Adrenal gland (tissue), 12 donors: ENCODE results near the gene MT1X. TPM values are rescaled to one million over a fixed set of nuclear protein-coding genes. Genes with fewer than 3 reads are reported as not detected.
A peak's percentile ranks its signal among the peaks of the same experiment; 100 is the strongest.

Source experiments
- DNase-seq, 7 donors: peaks; one replicate each; pipeline ENCODE4 v3.0.0-alpha.2; 2019 to 2020
- H3K27ac ChIP-seq, 5 donors: fragments of 200-600 bp; sonication (generic) in 4 of 5; 1 replicate in 3 of 5; 2 replicates in 2 of 5; pipeline versions ENCODE4 v1.5.1 to v1.8.0; 2016 to 2020; ENCODE audit warnings: mild to moderate bottlenecking in 1 of 5
- H3K27me3 ChIP-seq: fragments of 200-600 bp; 2 replicates; pipeline ENCODE4 v1.8.0; 2021
- H3K36me3 ChIP-seq, 2 donors: fragments of 200-600 bp; replicated peaks in 1 of 2; 1 replicate in 1 of 2; 2 replicates in 1 of 2; pipeline versions ENCODE4 v1.5.1 to v1.8.0; 2018 to 2022
- H3K4me1 ChIP-seq, 2 donors: fragments of 200-600 bp; replicated peaks in 1 of 2; 1 replicate in 1 of 2; 2 replicates in 1 of 2; pipeline versions ENCODE4 v1.5.1 to v1.8.0; 2018 to 2021
- H3K4me3 ChIP-seq, 4 donors: fragments of 200-600 bp; sonication (generic) in 3 of 4; one replicate each; pipeline ENCODE4 v1.5.1; 2016 to 2018
- H3K9me3 ChIP-seq, 3 donors: fragments of 200-600 bp; sonication (generic) in 1 of 3; replicated peaks in 1 of 3; 1 replicate in 2 of 3; 2 replicates in 1 of 3; pipeline versions ENCODE4 v1.5.1 to v1.8.0; 2016 to 2021
- POLR2A ChIP-seq, 2 donors: fragments of 450-650 bp; IDR thresholded peaks; one replicate each; pipeline ENCODE4 v1.6.1; 2017; ENCODE audit warnings: antibody characterized with exemption in 2 of 2, mild to moderate bottlenecking in 2 of 2, moderate library complexity in 1 of 2
- WGBS, 4 donors: extraction: QIAGEN DNeasy Blood & Tissue Kit in 2 of 4; methylation state at CpG; one replicate each; pipeline versions ENCODE4 v1.1.5 to v1.1.7; 2013 to 2017; 5-methylcytosine and 5-hydroxymethylcytosine counted together
- intact Hi-C, 2 donors: fragments of 100-400 bp; cut with DNase I; formaldehyde crosslinking; loops; one replicate each; pipeline versions ENCODE4 v1.14.1 to v1.15.0; 2022 to 2023
- polyA plus RNA-seq, 3 donors: library from polyadenylated mRNA; stranded (reverse); fragments of 200-250 nt in 2 of 3; fragments of 350-450 nt in 1 of 3; fragmentation: Illumina TruSeq in 1 of 3; extraction: RNeasy Lipid Tissue Mini Kit (QIAGEN cat#74804) in 1 of 3; gene quantifications; one replicate each; pipeline ENCODE4 v1.2.3, GENCODE V29; 2013 to 2014
- total RNA-seq, 9 donors: library from RNA; depleted of rRNA in 4 of 9; stranded (reverse); fragments of >200 nt in 4 of 9; fragments of 120-200 nt in 1 of 9; fragmentation: NEBNext Ultra II Directional in 1 of 9; extraction: Animal tissue kit (Norgen Biotek cat#: 25700) in 1 of 9; gene quantifications; one replicate each; pipeline versions ENCODE4 v1.1.0 to v1.2.4, GENCODE V29; 2013 to 2023
- TF ChIP-seq, protein P1 (sequence below), 6 experiments: fragments of 450-650 bp in 4 of 6; fragments of 200-600 bp in 2 of 6; sonication (generic) in 1 of 6; IDR thresholded peaks; 1 replicate in 5 of 6; 2 replicates in 1 of 6; pipeline versions ENCODE4 v1.5.1 to v1.8.0; 2016 to 2021; ENCODE audit warnings: antibody characterized with exemption in 6 of 6, mild to moderate bottlenecking in 2 of 6, moderate library complexity in 1 of 6
- donor health status: healthy with polysubstance abuse.
- donor health status: Bipolar disorder and iron deficiency.
- donor health status: DM: yes; HTN: yes; CAD: no.
- donor health status: DM: no; HTN: no; CAD: no.
- donor health status: DM: no; HTN: no; CAD: no.
- donor health status: DM: yes; HTN: yes; CAD: no.

Gene MT1X
- total and polyA plus RNA-seq, 12 donors = 29.4 to 438 (median 99.1) TPM

DNA sequence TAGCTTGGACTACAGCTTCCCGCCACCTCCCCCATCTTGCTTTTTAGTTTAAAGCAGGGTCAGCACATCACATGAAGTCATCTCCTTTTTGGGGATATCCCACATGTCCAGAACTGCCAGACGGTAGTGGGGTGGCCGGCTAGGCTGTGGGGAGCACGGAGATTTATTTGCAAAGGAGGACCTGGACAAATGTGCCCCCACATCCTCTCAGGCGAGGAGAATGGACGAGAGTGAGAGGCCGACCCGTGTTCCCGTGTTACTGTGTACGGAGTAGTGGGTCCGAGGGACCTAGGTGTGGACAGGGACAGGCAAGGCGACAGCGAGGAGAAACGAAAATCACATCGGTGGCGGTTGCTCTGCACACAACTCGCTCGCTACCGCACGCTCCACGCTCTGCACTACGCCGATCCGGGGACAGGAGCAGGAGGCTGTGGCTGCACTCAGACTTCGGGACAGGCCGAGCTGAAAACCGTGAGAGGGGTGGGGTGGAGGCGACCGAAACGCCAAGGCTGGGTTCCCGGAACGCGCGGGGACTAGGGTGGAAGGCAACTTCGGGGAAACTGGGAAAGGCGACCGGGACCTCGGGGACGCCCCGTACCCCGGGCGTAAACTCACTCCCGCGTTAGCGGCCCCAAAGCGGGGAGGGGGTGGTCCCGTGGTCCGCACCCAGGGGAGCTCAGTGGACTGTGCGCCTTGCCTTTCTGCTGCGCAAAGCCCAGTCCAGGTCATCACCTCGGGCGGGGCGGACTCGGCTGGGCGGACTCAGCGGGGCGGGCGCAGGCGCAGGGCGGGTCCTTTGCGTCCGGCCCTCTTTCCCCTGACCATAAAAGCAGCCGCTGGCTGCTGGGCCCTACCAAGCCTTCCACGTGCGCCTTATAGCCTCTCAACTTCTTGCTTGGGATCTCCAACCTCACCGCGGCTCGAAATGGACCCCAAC is 44.2 kb upstream of the MT1X start, which contains the start of gene MT1A:
TSS of gene MT1A (plus strand) at position 853 of the 937 bp plus-strand sequence. CDS start at position 926, 73 bp downstream.
- peak; percentile 32 to 40 for TF ChIP-seq POLR2A (IDR thresholded peaks at IDR 0.05)
- TF ChIP-seq, protein P1, sequence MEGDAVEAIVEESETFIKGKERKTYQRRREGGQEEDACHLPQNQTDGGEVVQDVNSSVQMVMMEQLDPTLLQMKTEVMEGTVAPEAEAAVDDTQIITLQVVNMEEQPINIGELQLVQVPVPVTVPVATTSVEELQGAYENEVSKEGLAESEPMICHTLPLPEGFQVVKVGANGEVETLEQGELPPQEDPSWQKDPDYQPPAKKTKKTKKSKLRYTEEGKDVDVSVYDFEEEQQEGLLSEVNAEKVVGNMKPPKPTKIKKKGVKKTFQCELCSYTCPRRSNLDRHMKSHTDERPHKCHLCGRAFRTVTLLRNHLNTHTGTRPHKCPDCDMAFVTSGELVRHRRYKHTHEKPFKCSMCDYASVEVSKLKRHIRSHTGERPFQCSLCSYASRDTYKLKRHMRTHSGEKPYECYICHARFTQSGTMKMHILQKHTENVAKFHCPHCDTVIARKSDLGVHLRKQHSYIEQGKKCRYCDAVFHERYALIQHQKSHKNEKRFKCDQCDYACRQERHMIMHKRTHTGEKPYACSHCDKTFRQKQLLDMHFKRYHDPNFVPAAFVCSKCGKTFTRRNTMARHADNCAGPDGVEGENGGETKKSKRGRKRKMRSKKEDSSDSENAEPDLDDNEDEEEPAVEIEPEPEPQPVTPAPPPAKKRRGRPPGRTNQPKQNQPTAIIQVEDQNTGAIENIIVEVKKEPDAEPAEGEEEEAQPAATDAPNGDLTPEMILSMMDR (IDR thresholded peaks at IDR 0.05) = no peak
- peak; percentile 56 to 81 (median 78) for DNase-seq
- no peaks in the 10 kb centered on the region for H3K9me3 ChIP-seq
- 22 to 48% (median 31%) methylated on average over 24 to 68 of the region's 68 CpGs for WGBS, 4 donors
- no peaks in the 10 kb centered on the region for H3K36me3 ChIP-seq
- peaks cover 7% of the 10 kb centered on the region for H3K27me3 ChIP-seq
- intact Hi-C loops = no loop called here
- H3K4me1 ChIP-seq = peaks cover 0 to 11% of the 10 kb centered on the region in 2 donors
- peak within 1 kb of the TSS in 1 of 4 donors; percentile 59 for H3K4me3 ChIP-seq
- H3K27ac ChIP-seq = peak within 1 kb of the TSS in 1 of 5 donors; percentile 76

DNA sequence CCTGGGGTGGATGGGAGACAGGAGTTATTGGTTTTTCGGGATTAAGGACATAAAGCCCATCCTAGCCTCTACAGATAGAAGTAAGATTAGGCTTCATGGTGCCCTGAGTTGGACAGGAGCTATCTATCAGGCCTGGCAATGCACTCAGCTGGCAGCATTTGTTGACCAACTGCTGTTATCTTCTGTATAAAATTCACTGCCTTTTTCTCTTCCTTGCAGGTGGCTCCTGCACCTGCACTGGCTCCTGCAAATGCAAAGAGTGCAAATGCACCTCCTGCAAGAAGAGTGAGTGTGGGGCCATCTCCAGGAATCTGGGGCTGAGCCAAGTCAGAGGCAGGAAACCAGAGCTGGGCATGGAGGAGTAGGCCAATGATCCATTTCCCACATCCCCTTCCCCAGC is 43.2 kb upstream of the MT1X start:
- intact Hi-C loops = no loop called here
- Histone ChIP-seq H3K27ac (no peak overlapping the region), H3K4me1 (peaks cover 0 to 11% of the 10 kb centered on the region in 2 donors), H3K36me3 (no peaks in the 10 kb centered on the region), H3K4me3 (no peak overlapping the region), H3K9me3 (no peaks in the 10 kb centered on the region), H3K27me3 (peaks cover 7% of the 10 kb centered on the region)
- no peak for TF ChIP-seq POLR2A (IDR thresholded peaks at IDR 0.05)
- TF ChIP-seq, protein P1 (IDR thresholded peaks at IDR 0.05) = no peak
- WGBS, 4 donors = 69 to 100% (median 71%) methylated on average over 1 of the region's 1 CpG
- DNase-seq = no peak

DNA sequence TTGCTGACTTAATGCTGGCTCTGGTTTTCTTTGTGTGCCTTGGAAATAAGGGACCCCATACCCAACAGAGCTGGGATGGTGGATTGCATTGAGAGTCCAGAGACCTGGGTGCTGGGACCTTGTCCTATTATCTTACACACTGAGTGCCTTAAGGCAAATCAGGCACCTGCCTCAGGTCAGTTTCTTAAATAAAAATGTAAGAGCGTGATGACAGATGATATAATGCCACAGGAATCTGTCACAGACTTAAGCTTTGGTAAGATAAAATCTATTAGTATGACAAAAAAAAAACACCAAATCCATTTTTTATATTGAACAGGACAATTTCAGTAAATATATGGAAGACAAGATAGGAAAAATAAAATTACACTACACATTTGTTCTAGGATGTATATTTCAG is 42.2 kb upstream of the MT1X start:
- Histone ChIP-seq H3K9me3 (no peaks in the 10 kb centered on the region), H3K4me1 (peaks cover 0 to 10% of the 10 kb centered on the region in 2 donors), H3K4me3 (no peak overlapping the region), H3K27ac (no peak overlapping the region), H3K27me3 (peaks cover 5% of the 10 kb centered on the region), H3K36me3 (no peaks in the 10 kb centered on the region)
- TF ChIP-seq, protein P1 (IDR thresholded peaks at IDR 0.05) = no peak
- no peak for TF ChIP-seq POLR2A (IDR thresholded peaks at IDR 0.05)
- intact Hi-C loops = no loop called here
- no peak for DNase-seq
- 76 to 88% (median 87%) methylated on average over 1 of the region's 1 CpG for WGBS, 4 donors

DNA sequence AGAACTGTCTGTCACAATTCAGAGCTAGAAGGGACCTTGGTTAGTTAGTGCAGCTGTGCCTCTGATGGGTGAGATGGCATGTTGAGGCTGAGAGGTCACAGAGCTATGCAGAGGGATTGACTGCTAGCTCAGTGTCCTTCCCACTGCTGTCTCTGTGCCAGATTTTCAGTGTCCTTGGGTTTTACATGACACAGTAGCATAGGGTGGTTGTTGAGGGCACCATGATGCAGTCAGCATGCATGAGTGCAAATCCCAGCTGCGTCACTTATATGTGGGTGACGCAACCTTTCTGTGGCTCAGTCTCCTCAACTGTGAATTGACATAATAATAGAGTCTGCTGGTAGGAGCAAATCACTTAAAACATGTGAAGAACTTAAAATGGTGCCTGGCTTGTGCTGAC is 41.1 kb upstream of the MT1X start:
- H3K27me3 ChIP-seq = no peaks in the 10 kb centered on the region
- intact Hi-C loops = no loop called here
- WGBS, 4 donors = 66 to 80% (median 73%) methylated on average over 2 of the region's 2 CpGs
- no peaks in the 10 kb centered on the region for H3K9me3 ChIP-seq
- H3K36me3 ChIP-seq = no peaks in the 10 kb centered on the region
- peaks cover 0 to 4% of the 10 kb centered on the region in 2 donors for H3K4me1 ChIP-seq
- H3K4me3 ChIP-seq = no peak overlapping the region
- TF ChIP-seq POLR2A (IDR thresholded peaks at IDR 0.05) = no peak
- TF ChIP-seq, protein P1 (IDR thresholded peaks at IDR 0.05) = no peak
- peak overlapping the region in 1 of 5 donors; percentile 5 for H3K27ac ChIP-seq
- DNase-seq = peak in 6 of 7 donors; percentile 67 to 88 (median 72)
